Bronchial smooth muscle cell (primary cell): ENCODE measurements around the gene SHOC2. TPM values are rescaled to one million over a fixed set of nuclear protein-coding genes. Genes with fewer than 3 reads are reported as not detected.

Experiments used
- total RNA-seq: library from RNA; depleted of rRNA; stranded (reverse); fragments of >200 nt; gene quantifications from 2 replicates; pipeline ENCODE4 v1.2.1, GENCODE V29; 2014

Gene SHOC2
- 38.5 and 46.2 TPM in 2 replicates for total RNA-seq

DNA sequence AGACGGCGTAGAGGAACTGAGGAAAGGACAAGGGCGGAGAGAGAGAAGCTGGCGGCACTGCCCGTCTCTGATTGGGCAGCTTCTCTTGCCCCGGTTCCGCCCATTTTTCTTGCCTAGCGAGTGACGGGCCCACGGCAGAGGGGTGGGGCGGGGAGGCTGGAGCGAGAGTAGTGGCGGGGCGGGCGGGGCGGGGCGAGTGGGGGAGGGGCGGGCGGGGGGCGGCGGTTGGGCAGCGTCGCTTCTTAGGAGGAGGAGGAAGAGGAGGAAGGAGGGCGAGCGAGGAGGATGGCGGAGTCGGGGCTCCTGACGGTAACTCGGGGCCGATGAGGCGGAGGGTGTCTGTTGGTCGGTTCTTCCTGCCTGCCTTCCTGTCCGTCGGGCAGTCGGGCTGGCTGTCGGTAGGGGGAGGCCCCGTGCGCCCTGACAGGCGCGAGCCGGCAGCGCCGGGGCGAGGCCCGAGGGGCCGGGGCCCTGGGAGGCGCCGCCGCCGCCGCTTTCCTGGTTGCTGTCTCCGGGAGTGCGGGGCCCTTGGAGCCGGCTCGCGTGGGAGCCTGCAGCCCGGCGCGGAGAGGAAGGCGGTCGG lies at the start of gene SHOC2:
SHOC2 (plus strand) TSS at position 256 of the 583 bp plus-strand sequence. CDS start 44,755 bp downstream, outside the sequence.

DNA sequence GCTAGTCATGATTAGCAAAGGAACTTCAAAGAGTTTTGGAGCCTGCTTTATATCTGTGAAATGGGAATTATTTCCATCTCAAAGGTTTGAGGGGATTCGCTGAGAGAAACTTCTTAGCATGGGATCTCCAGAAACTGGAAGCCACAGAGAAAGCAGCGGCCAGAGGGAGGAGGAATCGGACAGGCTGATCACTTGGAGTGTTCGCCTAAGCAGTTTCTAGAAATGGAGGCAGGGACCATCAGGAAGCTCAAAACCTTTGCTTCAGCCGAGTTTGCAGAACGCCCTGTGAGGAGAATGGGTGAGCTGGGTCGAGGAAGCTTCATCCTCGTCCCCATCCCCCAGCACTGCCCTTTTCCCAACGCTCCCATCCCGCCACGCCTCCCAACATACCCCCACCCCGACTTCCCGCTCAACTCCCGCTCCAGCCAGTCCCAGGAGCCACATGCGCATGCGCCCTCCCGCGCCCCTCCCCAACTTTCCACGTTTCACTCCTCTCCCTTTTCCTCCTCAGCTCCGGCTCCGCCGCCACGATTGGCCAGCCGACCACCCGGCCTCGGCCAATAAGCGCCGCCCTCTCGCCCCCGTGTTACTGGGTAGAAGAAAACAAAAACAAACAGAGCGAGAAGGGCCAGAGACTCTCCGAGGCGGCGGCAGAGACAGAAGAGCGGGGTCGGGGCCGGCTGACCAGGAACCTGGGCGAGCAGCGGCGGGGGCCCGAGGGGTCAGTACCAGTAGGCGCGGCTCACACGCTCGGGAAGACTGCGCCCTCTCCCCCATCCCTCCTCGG lies 47.9 kb upstream of the SHOC2 start, which contains the start of gene PDCD4:
PDCD4 (plus strand) TSS at position 631 of the 787 bp plus-strand sequence. CDS start 4,100 bp downstream, outside the sequence.

GRCh38 chr10:110918643-110919348 lies 608 bp upstream of the SHOC2 start, which contains the start of gene BBIP1:
Gene BBIP1 (minus strand): TSS chr10:110919180. CDS start chr10:110918157, 1,023 bp downstream.

Other genes starting within 250 kb of the SHOC2 start
- gene PDCD4, start 47.7 kb upstream of the SHOC2 start, total RNA-seq, result 86.2 and 168 TPM in 2 replicates
- 14.1 and 18.6 TPM in 2 replicates for gene BBIP1, start 424 bp upstream of the SHOC2 start, total RNA-seq
- not detected in 2 replicates for gene ADRA2A, start 157.4 kb downstream of the SHOC2 start, total RNA-seq